Activated CD8-positive, alpha-beta memory T cell treated with anti-CD3 and anti-CD28 coated beads for 1 hour (primary cell): ENCODE measurements around the gene TMEFF1.

ENCODE experiments used
- DNase-seq, 2 donors: peaks; one replicate each; pipeline ENCODE4 v3.0.0-alpha.2; 2020; ENCODE audit warnings: low read depth in 1 of 2; ENCODE audit errors: extremely low read depth in 1 of 2

The TMEFF1 gene

DNA sequence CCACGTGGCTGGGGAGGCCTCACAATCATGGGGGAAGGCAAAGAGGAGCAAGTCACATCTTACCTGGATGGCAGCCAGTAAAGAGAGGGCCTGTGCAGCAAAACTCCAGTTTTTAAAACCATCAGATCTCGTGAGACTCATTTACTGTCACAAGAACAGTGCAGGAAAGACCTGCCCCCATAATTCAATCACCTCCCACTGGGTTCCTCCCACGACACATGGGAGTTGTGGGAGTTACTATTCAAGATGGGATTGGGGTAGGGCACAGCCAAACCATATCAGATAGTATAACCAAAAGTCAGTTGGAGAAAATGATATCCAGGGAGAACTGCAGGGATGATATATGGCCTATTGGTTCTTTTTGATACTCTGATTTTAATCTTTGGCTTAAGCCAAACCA lies 94.9 kb downstream of the TMEFF1 start:
- no peak for DNase-seq

DNA sequence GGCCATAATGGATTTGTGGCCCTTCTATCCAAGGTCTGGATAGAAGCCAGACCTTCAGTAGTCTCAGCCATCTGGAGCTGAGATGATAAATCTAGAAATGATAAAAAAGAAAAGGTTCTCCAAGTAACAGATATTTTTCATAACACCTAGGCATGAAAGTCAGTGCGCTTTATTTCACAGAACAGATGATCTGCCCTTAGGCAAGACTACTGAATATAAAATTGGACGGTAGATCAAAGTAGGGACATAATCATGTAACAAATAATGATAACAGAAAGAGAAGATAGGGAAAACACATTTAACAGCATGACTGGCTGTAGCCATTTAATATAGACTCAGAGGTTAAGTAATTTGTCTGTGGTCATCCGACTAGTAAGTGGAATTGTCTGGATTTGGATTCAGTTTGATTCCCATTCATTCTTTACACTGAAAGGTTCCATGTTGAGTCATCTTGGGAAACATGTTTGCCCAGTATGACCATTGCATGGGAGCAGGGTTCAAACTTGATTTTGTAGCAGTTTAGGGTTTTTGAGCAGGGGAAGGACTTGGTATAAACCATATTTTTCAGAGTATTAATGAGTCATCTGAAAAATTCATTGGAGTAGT lies 100.8 kb downstream of the TMEFF1 start:
- no peak for DNase-seq

DNA sequence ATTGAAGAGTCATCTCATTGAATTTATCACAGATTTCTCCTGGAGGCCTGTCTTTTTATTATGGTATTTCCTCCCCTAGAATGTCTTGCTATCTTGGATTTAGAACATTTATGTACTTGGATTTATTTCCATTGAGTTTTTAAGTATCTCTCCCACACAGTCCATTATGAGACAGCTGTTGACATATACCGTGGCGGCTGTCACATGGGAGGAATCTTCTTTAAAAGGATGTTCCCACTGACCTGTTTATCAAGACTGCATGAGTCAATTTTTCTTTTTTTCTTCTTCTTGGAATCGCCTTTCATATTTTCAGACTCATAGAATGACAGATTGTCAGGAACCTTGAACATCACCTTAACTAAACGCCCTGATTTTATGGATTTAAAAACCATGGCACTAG lies 102.1 kb downstream of the TMEFF1 start:
- DNase-seq: no peak

DNA sequence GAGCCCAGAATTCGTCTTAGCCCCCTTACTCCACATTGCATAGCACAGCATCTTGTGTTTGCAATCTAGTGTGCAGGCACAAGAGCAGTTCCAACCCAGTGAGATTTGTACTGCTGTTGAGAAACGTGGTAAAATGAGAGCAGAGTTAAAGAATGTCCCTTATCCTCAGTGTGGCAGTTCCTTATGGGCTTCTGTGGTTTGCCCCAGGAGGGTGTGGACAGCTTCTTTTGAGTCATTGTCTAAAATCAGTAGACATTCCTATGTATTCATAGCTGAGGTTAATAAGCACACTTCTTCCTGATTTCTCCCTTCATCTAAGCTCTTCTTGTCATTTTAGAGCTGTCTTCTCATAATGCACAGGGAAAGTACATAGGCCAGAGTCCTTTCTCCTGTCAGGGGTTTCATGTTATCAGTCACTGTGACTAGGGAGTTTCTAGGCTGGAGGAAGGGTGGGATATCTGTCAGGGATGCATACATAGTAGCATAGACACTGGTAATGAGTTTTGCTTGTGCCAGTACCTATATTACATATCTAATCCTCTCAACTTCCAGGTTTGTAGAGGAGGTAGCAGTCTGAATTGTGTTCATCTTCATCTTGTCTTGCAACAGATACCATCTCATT lies 102.9 kb downstream of the TMEFF1 start:
- no peak for DNase-seq

DNA sequence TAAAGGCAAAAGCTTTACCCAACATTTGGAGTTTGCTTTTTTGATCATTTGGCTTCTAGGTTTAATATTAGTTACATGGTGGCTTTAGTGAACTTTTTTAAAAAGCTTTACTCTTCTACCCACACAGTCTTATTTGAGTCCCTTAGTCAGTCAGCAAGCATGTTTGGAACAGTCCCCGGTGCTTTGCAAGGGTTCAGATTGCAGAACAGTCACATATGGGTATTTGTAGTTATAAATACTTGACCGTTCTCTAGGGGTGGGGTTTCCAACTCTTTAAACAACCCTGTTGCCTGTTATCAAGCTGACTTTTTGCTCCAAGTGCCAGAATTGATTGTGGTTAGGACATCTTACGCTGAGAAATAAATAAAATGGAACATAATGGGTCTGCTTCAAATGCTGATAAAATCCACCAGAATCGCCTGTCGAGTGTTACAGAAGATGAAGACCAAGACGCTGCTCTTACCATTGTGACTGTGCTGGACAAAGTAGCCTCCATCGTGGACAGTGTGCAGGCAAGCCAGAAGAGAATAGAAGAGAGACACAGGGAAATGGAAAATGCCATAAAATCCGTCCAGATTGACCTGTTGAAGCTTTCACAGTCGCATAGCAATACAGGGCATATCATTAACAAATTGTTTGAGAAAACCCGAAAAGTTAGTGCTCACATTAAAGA lies 105.0 kb downstream of the TMEFF1 start, which contains the start of gene CAVIN4:
Gene CAVIN4 (plus strand): TSS at position 304 of the 673 bp plus-strand sequence. CDS start 65 bp downstream, at position 369.
- DNase-seq: no peak

DNA sequence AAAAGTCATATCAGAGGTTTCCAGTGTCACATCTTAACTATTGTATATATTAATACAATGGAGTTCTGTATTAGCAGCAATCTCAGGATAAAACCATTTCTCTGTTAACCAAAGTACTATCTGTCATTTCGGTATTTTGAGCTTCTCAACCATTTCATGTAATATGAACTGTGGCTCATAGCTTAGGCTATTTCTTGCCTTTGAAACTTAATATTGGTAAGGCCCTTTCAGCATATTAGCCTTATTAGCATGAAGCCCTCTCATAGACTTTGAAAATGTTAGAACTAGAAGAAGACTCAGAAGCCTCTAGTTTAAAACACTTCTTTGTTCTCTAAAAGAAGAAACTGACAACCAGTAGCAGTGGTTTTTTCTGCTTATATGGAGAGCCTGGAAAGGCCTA lies 105.7 kb downstream of the TMEFF1 start:
- DNase-seq: no peak

DNA sequence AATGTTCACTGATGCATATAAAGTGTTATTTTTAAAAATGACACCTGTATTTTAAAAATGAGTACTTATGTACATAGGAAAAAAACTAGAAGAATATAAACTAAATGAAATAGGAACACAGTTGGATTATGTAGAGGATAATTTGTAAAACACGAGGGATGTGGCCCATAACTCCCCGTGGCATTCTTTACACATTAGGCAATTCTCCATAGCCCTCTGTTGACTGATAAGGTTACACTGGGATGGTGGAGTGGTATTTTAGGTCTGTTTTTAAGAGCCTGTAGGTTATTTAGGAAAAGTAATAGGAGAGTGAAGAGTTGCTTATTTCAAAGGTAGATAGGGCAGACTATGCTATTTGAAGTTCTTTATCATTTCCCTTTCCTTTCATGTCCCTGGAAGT lies 106.7 kb downstream of the TMEFF1 start:
- DNase-seq: no peak

DNA sequence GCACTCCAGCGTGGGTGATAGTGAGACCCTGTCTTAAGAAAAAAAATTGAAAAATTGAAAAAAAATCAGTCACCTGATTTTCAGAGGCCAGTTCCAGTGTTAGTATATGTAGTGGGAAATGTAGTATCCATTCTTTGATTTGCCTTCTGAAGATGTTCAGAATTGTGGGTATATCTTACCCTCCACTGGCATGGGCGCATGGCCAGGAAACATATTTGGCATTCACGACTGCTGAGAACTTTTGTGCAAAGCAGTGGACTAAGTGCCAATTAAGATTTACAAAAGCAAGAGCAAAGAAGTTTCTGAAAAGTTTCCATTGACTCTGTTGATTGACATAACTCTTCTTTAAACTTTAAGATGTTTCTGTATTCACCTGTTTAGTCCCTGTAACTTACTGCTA lies 107.3 kb downstream of the TMEFF1 start:
- no peak for DNase-seq

DNA sequence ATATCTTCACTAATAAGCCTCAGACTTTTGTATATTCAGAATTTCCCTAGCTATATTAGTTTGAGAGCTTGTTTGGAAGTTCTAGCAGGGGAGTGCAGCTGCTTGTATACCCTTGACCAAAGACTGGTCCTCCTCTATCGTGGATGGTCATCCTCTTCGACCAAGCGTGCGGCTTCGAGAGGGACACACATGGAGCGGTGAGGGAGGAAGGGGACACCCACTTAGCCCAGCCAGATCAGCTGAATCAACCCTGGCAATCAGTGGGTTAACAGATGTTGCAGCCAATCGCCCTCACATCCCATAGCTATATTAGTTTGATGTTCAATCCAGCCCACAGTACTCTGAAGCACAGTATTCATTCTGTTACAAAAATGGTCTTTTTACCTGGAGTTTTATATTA lies 108.1 kb downstream of the TMEFF1 start:
- DNase-seq: no peak

DNA sequence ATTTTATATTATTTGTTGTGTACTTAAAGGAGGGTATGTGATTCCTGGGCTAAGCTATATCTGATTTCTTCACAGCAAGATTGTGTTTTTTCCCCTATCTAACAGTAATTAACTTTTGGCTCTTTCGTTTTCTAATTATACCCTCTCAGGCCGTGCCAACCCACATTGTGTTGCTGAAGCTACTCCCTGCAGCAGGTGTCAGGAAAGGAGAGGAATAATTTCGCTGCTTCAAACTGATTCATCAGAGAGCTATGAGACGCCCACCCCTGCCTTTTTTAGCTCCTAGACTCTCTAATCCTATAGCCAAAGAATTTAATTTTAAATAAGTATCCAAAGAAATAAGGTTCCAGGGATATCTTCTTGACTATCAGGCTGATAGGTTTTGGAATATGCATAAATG lies 108.7 kb downstream of the TMEFF1 start:
- DNase-seq: no peak

DNA sequence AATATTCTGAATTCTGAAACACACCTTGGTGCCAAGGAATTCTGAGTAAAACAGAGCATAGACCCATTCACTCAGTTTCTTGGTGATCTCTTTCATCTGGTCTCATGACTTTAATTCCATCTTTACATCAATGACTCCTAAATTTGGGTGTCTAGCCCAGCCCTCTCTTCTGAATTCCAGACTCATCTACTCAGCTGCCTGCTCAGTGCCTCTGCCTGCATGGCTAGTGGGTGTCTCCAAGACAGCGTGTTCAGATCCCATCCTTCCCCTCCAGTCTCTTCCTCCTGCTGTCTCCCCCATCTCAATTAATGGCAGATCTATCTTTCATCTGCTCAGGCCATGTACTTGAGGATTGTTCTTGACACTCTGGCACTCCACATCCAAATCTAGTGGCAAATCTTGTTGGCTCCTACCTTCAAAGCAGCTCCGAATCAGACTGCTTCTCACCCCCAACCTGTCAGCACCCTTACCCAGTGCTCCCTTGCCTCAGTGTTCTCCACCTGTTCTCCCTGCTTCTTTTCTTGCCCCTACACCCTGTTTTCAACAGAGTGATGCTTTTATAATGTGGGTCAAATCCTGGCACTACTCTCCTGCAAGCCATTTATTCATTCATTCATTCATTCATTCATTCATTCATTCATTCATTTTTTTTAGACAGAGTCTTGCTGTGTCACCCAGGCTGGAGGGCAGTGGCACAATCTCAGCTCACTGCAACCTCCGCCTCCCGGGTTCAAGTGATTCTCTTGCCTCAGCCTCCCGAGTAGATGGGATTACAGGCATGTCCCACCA lies 110.3 kb downstream of the TMEFF1 start:
- no peak for DNase-seq

DNA sequence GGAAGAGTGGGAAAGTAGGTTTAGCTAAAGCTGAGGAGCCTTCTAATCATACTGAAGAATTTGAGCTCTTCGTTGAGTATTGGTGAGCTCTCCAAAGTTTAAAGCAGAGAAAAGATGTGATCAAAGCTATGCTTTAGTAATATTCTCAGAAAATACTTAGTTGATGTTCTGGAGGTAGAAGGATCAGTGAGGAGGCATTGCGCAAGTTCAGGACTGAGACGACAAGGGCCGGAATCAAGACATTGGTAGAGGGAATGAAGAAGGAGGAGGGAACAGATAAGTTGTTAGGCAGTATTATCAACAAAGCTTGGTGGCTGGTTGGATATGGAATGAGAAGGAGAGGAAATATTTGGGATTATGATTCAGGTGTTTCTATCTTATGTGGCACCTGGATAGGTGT lies 112.0 kb downstream of the TMEFF1 start:
- no peak for DNase-seq

DNA sequence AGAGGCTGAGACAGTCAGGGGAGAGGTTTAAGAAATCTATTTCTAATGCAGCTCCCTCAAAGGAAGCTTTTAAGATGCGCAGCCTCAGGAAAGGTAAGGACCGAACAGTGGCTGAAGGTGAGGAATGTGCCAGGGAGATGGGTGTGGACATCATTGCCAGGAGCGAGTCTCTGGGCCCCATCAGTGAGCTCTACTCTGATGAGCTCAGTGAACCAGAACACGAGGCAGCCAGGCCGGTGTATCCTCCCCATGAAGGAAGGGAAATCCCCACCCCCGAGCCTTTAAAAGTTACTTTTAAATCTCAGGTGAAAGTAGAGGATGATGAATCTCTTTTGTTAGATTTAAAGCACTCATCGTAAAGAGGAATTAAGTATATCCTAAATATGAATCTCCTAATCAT lies 113.1 kb downstream of the TMEFF1 start:
- no peak for DNase-seq

DNA sequence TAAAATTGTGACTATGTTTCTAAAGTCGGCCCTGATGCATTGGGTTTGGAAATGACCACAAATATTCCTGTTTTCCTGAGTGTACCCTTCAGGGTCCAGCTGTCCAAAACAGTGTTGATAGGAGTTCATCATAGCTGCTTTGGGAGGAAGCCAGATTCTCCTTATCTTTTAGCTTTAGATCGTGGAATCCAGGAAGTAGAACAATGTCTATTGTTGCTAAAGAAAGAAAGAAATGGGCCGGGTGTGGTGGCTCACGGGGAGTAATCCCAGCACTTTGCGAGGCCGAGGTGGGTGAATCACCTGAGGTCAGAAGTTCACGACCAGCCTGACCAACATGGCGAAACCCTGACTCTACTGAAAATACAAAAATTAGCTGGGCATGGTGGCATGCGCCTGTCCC lies 114.4 kb downstream of the TMEFF1 start:
- DNase-seq: no peak

DNA sequence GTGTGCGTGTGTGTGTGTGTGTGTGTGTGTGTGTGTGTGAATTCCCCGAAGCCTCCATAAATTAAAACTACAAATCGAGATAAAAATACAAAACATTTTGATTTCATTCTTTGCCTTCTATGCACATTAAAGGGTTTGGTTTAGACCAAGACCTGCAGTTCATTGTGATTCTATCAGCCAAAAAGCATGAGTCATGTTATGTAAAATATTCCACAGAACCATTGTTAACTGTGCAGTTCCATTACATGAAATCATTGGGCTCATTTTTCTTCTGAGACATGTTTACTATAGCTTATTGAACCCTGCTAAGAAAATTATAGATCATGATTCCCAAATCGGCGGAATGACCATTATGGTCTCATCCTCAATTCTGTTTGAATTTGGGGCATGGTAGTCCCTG lies 116.6 kb downstream of the TMEFF1 start:
- no peak for DNase-seq

DNA sequence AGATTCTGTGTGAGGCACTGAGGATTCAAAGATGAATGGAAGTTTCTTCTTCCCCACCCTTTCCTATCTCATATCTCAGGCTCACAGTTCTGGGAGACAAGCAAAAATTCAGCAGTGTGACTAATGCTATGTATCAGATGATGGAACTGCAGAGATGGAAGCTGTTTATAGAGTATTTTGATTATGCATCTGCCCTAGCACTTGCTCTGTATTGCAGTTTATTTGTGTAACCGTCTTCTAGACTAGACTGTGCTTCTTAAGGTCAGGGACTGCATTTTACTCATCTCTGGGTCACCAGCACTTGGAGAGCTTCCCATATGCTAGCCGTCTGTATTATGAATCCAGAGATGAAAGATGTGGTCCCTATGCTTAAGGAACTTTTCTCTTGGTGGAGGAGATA lies 117.5 kb downstream of the TMEFF1 start:
- no peak for DNase-seq

DNA sequence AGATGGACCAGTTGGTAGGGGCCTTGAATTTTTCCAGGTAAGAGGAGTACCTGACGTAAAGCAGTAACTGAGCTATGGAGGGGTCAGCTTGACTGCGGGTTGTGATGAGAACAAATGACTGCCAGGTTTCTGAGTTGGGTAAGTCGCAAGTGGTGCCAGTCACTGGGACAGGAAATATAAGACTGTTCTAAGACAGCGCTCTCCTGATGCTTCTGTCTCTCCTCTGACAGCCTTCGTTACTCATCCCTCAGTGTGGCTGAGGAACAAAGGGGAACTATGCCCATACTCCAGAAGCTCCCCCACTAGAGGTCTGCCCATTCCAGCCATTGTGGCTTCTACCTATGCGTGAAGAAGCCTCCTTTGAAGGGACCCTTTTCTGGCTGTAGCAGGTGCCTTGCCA lies 118.2 kb downstream of the TMEFF1 start:
- no peak for DNase-seq

DNA sequence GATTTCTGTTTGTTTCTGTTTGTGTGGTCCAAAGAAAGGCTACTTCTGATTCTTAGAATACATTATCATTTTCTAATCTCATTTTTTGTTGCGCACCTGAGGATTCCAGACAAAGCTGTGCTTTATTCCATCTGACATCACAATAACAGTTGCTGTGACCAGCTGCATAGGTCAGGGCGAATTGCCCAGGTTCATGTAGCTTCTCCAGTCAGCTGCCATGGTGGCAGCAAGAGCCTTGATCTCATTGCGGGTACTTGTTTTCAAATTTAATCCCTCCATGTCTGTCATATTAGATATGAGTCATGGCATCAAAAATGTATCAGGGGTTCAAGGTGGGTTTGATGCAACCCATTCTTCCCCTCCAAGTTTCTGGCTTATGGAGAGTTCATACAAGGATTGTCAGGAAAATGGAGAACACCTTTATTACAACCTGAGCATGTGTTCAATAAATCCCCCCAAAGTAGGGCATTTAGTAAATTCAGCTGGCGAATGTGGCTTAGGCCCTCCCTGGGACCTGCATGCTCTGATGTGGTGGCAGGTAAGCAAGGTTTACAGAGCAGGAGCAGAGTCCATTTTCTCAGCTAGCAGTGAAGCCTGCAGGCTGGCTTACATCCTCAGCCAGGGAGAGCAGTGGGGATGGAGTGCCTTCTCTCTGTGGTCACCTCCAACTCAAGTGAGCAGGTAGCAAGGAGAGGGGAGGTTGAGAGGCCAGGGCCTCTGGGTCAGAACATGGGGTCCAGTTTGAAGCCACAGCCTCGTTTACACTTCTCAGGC lies 118.9 kb downstream of the TMEFF1 start:
- DNase-seq: no peak

DNA sequence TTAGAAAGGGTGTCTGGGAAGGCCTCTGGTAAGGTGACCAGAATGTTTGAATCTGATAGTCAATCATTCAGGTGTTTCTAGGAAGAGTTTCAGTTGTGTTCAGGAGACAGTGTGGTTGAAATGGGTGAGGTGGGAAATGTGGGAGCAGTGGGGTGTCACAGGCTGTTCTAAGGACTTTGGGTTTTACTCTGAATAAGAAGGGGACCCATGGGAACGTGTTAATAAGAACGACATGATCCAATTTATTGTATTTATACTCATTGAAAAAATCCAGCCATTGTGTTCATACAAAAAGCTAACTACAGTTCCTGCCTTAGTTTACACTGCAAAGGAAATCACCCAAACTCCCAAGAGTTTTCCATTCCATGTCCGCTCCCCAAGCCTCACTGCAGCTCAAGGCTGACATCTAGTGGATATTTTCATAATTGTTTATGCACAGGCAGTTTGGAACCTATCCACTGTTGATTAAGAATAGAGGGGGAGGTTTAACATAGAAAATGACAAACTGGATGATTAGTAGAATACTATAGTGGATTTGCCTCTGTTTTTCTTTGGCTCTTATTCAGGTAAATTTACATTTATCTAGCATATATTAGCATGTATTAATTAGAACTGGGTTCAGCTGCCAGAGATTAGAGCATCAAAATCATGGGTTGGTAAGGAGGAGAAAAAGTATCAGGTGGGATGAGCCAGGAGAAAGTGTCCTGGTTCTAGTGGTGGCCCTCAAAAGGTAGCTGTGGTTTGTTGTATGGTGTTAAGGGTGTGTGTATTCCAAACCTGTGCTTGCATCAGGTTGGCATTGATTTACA lies 122.6 kb downstream of the TMEFF1 start:
- DNase-seq: no peak

DNA sequence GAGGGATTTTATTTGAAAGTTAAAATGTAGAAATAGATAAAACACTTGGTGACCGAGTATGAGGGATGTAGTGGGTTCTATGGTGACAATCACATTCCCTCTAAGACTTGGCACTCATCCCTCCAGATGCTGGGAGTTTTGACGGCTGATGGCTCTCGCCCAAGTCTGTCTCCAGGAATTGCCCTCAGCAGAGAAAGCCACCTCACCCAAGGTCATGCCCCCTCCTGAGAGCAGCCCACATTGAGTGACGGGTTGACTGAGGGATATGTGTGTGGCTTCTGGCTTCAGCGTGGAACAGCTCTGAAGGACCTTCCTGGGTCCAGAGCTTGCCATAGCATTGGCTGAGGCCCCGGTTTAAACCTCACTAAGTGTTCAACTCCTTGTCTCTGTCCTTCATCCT lies 124.3 kb downstream of the TMEFF1 start:
- DNase-seq: no peak
